IPS-18a (cell line): Measurements from ENCODE around the gene PHYKPL.
"Not testable (repeated sequence)": the region's sequence is repeated elsewhere in the genome, so short reads cannot be mapped to it uniquely, and the experiment has no call there.

ENCODE experiments used
- H3K27ac ChIP-seq: one replicate; pipeline ENCODE4 v1.5.1; 2013; ENCODE audit warnings: low read length
- H3K27me3 ChIP-seq: one replicate; pipeline ENCODE4 v1.6.1; 2013; ENCODE audit warnings: mild to moderate bottlenecking, low read length; ENCODE audit not compliant: control insufficient read depth, insufficient read depth
- H3K36me3 ChIP-seq: one replicate; pipeline ENCODE4 v1.6.1; 2013; ENCODE audit warnings: low read depth, low read length; ENCODE audit not compliant: control insufficient read depth
- H3K4me1 ChIP-seq: one replicate; pipeline ENCODE4 v1.6.1; 2013; ENCODE audit warnings: low read depth, low read length; ENCODE audit not compliant: control insufficient read depth
- H3K4me3 ChIP-seq: one replicate; pipeline ENCODE4 v1.5.1; 2013; ENCODE audit warnings: low read length
- H3K9ac ChIP-seq: one replicate; pipeline ENCODE4 v1.6.1; 2013; ENCODE audit warnings: mild to moderate bottlenecking, low read length, moderate library complexity
- H3K9me3 ChIP-seq: one replicate; pipeline ENCODE4 v1.6.1; 2013; ENCODE audit warnings: low read depth, low read length; ENCODE audit not compliant: control insufficient read depth

PHYKPL gene

DNA sequence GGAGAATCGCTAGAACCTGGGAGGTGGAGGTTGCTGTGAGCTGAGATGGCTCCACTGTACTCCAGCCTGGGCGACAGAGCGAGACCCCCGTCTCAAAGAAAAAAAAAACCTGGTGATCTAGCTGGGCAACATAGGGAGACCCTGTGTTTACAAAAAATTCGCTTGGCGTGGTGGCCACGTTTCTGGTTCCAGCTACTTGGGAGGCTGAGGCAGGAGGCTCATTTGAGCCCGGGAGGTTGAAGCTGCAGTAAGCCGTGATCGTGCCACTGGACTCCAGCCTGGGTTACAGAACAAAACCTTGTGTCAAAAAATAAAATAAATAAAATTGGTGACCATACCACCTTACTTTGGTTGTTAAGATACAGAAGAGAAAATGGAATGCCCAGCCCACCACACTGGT is 30.1 kb downstream of the PHYKPL start:
- H3K4me3 ChIP-seq: no peak overlapping the region

GRCh38 chr5:178201927-178202235 is 30.7 kb downstream of the PHYKPL start:
- H3K27ac ChIP-seq: no peak overlapping the region
- no peak overlapping the region for H3K9ac ChIP-seq
- H3K4me3 ChIP-seq: no peak overlapping the region
- peaks cover 7% of the 10 kb centered on the region for H3K4me1 ChIP-seq
- no peaks in the 10 kb centered on the region for H3K27me3 ChIP-seq
- H3K9me3 ChIP-seq: no peaks in the 10 kb centered on the region
- peaks cover 16% of the 10 kb centered on the region for H3K36me3 ChIP-seq

More for the DNA sequence above, 30.1 kb downstream of the PHYKPL start:
- no peak overlapping the region for H3K9ac ChIP-seq
- H3K36me3 ChIP-seq: peaks cover 23% of the 10 kb centered on the region
- no peaks in the 10 kb centered on the region for H3K27me3 ChIP-seq
- H3K4me1 ChIP-seq: peaks cover 7% of the 10 kb centered on the region
- no peaks in the 10 kb centered on the region for H3K9me3 ChIP-seq
- H3K27ac ChIP-seq: no peak overlapping the region

- Histone ChIP-seq H3K9ac (no peak overlapping the region), H3K27me3 (no peaks in the 10 kb centered on the region), H3K27ac (no peak overlapping the region), H3K4me1 (peaks cover 3% of the 10 kb centered on the region), H3K4me3 (no peak overlapping the region), H3K9me3 (no peaks in the 10 kb centered on the region), H3K36me3 (peaks cover 11% of the 10 kb centered on the region)
Measured at GRCh38 chr5:178201221-178201926, 31.2 kb downstream of the PHYKPL start.

DNA sequence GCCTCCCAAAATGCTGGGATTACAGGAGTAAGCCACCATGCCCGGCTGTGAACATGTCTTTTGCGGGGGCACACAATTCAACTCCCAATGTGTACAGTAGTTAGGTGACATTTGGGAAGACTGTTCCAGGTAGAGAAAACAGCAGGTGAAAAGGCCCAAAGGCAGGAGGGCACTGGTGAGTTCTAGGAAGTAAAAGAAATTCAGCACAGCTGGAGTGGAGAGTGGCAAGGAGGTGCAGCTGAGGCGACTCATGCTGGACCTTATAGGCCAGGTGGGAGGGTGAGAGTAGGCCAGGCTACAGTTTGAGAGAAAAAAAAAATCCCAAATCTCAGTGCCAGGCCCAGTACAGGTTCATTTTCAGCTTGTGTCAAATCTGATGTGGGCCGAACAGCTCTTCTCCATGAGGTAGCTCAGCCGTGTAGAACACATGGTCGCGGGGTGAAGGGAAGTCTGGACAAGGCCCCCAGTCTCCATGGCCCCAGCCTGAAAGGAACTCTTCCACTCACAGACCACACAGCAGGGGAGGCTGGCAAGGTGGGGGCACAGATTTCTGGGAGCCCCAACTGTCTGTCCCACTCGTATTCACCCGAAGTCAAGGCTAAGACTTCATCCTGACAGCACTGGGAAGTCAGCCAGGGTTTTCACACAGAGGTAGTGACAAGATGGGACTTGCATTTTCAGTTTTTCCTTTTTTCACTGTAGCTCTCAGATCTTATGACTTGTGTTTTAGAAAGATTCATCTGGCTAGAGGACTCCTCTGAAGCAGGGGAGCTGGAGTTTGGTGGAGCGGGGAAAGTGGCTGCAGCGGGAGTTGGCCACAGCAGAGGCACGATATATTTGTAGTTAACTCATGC is 32.8 kb downstream of the PHYKPL start:
- H3K27ac ChIP-seq: no peak overlapping the region
- no peaks in the 10 kb centered on the region for H3K9me3 ChIP-seq
- peaks cover 5% of the 10 kb centered on the region for H3K4me1 ChIP-seq
- no peaks in the 10 kb centered on the region for H3K36me3 ChIP-seq
- no peaks in the 10 kb centered on the region for H3K27me3 ChIP-seq
- H3K9ac ChIP-seq: no peak overlapping the region
- H3K4me3 ChIP-seq: no peak overlapping the region

DNA sequence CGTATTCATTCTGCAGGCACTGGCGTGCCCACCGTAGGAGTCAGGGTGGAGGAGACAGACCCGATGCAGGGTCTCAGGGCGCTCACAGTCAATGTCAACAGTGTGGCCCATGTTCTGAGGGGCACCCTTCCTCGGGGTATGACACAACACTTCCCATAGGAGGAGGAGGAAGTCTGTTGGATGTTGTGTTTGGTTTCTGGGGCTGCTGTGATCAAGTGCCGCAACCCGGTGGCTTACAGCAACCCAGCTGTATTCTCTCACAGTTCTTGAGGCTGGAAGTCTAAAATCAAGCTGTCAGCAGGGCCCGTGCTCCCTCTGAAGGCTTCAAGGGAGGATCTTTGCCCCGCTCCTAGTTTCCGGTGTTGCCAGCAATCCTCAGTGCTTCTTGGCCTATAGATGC is 33.9 kb downstream of the PHYKPL start:
- H3K36me3 ChIP-seq: no peaks in the 10 kb centered on the region
- H3K9ac ChIP-seq: no peak overlapping the region
- H3K4me1 ChIP-seq: peaks cover 10% of the 10 kb centered on the region
- H3K27me3 ChIP-seq: no peaks in the 10 kb centered on the region
- no peak overlapping the region for H3K27ac ChIP-seq
- no peaks in the 10 kb centered on the region for H3K9me3 ChIP-seq
- H3K4me3 ChIP-seq: no peak overlapping the region

DNA sequence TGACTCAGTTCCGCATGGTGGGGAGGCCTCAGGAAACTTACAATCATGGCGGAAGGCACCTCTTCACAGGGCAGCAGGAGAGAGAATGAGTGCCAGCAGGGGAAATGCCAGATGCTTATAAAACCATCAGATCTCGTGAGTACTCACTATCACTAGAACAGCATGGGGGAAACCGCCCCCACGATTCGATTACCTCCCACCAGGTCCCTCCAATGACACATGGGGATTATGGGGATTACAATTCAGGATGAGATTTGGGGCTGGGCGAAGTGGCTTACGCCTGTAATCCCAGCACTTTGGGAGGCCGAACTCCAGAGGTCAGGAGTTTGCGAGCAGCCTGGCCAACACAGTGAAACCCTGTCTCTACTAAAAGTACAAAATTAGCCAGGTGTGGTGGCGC is 34.5 kb downstream of the PHYKPL start:
- H3K27ac ChIP-seq, H3K27me3 ChIP-seq, H3K4me1 ChIP-seq, H3K4me3 ChIP-seq, H3K36me3 ChIP-seq, H3K9ac ChIP-seq, H3K9me3 ChIP-seq: not testable (repeated sequence)

GRCh38 chr5:178196986-178197385 is 35.6 kb downstream of the PHYKPL start:
- Histone ChIP-seq H3K36me3 (no peaks in the 10 kb centered on the region), H3K4me1 (peaks cover 10% of the 10 kb centered on the region), H3K27me3 (no peaks in the 10 kb centered on the region), H3K27ac (no peak overlapping the region), H3K9ac (no peak overlapping the region), H3K4me3 (no peak overlapping the region), H3K9me3 (no peaks in the 10 kb centered on the region)

- no peak overlapping the region for H3K4me3 ChIP-seq
- no peaks in the 10 kb centered on the region for H3K27me3 ChIP-seq
- no peaks in the 10 kb centered on the region for H3K9me3 ChIP-seq
- H3K9ac ChIP-seq: no peak overlapping the region
- H3K4me1 ChIP-seq: peaks cover 10% of the 10 kb centered on the region
- no peak overlapping the region for H3K27ac ChIP-seq
- no peaks in the 10 kb centered on the region for H3K36me3 ChIP-seq
Measured at GRCh38 chr5:178196281-178196812, 36.3 kb downstream of the PHYKPL start.

DNA sequence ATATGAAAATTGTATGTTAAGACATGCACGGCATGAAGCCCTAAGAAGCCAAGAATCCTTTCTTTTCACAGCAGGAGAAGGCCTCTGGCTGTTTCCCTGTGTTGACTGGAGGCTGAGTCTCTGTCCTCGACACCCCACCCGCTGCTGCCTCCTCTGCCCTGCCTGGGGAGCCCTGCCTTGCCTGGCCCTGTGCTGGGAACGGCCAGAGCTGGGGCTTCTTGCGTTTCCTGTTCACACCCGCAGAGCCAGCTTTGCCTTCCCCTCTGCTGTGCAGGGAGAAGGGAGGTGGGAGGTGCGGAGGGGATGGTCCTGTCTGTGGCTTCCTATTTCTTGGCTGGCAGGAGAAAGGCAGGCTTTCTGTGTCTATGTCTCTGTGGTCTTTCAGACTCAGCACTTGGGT is 38.6 kb downstream of the PHYKPL start:
- H3K27ac ChIP-seq: no peak overlapping the region
- peaks cover 10% of the 10 kb centered on the region for H3K4me1 ChIP-seq
- no peaks in the 10 kb centered on the region for H3K36me3 ChIP-seq
- H3K4me3 ChIP-seq: no peak overlapping the region
- H3K9me3 ChIP-seq: no peaks in the 10 kb centered on the region
- H3K27me3 ChIP-seq: no peaks in the 10 kb centered on the region
- H3K9ac ChIP-seq: no peak overlapping the region

GRCh38 chr5:178193251-178193809 is 39.3 kb downstream of the PHYKPL start:
- Histone ChIP-seq H3K9me3 (no peaks in the 10 kb centered on the region), H3K4me3 (no peak overlapping the region), H3K4me1 (peaks cover 10% of the 10 kb centered on the region), H3K27me3 (no peaks in the 10 kb centered on the region), H3K36me3 (no peaks in the 10 kb centered on the region), H3K9ac (no peak overlapping the region), H3K27ac (no peak overlapping the region)

GRCh38 chr5:178192787-178193186 is 39.8 kb downstream of the PHYKPL start:
- H3K27me3 ChIP-seq: no peaks in the 10 kb centered on the region
- no peaks in the 10 kb centered on the region for H3K9me3 ChIP-seq
- no peaks in the 10 kb centered on the region for H3K36me3 ChIP-seq
- H3K27ac ChIP-seq: no peak overlapping the region
- no peak overlapping the region for H3K9ac ChIP-seq
- peaks cover 10% of the 10 kb centered on the region for H3K4me1 ChIP-seq
- no peak overlapping the region for H3K4me3 ChIP-seq
